GM23338 (cell line): ENCODE data around the gene CELSR1. TPM values are rescaled to one million over a fixed set of nuclear protein-coding genes. Genes with fewer than 3 reads are reported as not detected.
A peak's percentile ranks its signal among the peaks of the same experiment; 100 is the strongest.
"Not testable (repeated sequence)": the region's sequence is repeated elsewhere in the genome, so short reads cannot be mapped to it uniquely, and the experiment has no call there.

Source experiments
- ATAC-seq: fragments of 200-7000 bp; cut with Tn5 transposase; 3 replicates; pipeline ENCODE4 v1.9.1; 2020
- DNase-seq: peaks from one replicate; pipeline ENCODE4 v3.0.0-alpha.2; 2015; ENCODE audit warnings: low spot score
- H2AFZ ChIP-seq: fragments of 200-600 bp; sonication (generic); 2 replicates; pipeline ENCODE4 v1.8.0; 2016; ENCODE audit warnings: antibody characterized with exemption, mild to moderate bottlenecking, moderate library complexity
- H3F3A ChIP-seq: fragments of 200-600 bp; sonication (generic); replicated peaks from 2 replicates; pipeline ENCODE4 v1.8.0; 2017; ENCODE audit warnings: antibody characterized with exemption, mixed run types, low read depth
- H3K27ac ChIP-seq: fragments of 200-600 bp; sonication (generic); 2 replicates; pipeline ENCODE4 v1.6.1; 2016; ENCODE audit warnings: low read depth
- H3K27me3 ChIP-seq: fragments of 200-600 bp; sonication (generic); 2 replicates; pipeline ENCODE4 v1.8.0; 2016; ENCODE audit warnings: mild to moderate bottlenecking, mixed run types, moderate library complexity; ENCODE audit not compliant: insufficient read depth
- H3K36me3 ChIP-seq: fragments of 200-600 bp; sonication (generic); 2 replicates; pipeline ENCODE4 v1.8.0; 2016; ENCODE audit warnings: mild to moderate bottlenecking; ENCODE audit not compliant: insufficient read depth
- H3K4me1 ChIP-seq: fragments of 200-600 bp; sonication (generic); 2 replicates; pipeline ENCODE4 v1.8.0; 2016; ENCODE audit warnings: mild to moderate bottlenecking, moderate library complexity; ENCODE audit not compliant: insufficient read depth
- H3K4me2 ChIP-seq: fragments of 200-600 bp; sonication (generic); 2 replicates; pipeline ENCODE4 v1.7.1; 2017; ENCODE audit warnings: mixed run types
- H3K4me3 ChIP-seq: fragments of 200-600 bp; sonication (generic); 2 replicates; pipeline ENCODE4 v1.6.1; 2016; ENCODE audit warnings: mixed run types
- H3K79me2 ChIP-seq: fragments of 200-600 bp; sonication (generic); replicated peaks from 2 replicates; pipeline ENCODE4 v1.8.0; 2017; ENCODE audit warnings: mild to moderate bottlenecking; ENCODE audit not compliant: insufficient read depth
- H3K9me2 ChIP-seq: fragments of 200-600 bp; sonication (generic); 2 replicates; pipeline ENCODE4 v1.8.0; 2017; ENCODE audit not compliant: insufficient read depth
- H4K20me1 ChIP-seq: fragments of 200-600 bp; sonication (generic); replicated peaks from 2 replicates; pipeline ENCODE4 v1.8.0; 2017; ENCODE audit warnings: mild to moderate bottlenecking; ENCODE audit not compliant: insufficient read depth
- H3K27ac Mint-ChIP-seq: 2 replicates; pipeline ENCODE4 v1.8.0; 2020; ENCODE audit warnings: inconsistent platforms, mild to moderate bottlenecking, moderate library complexity, mixed read lengths
- H3K27me3 Mint-ChIP-seq: 3 replicates; pipeline ENCODE4 v1.8.0; 2022; ENCODE audit warnings: low read depth, mild to moderate bottlenecking, moderate library complexity, mixed read lengths, inconsistent platforms; ENCODE audit not compliant: insufficient read depth, poor library complexity
- H3K36me3 Mint-ChIP-seq: 3 replicates; pipeline ENCODE4 v1.8.0; 2021; ENCODE audit warnings: low read depth, mild to moderate bottlenecking, inconsistent platforms, moderate library complexity, mixed read lengths
- H3K4me1 Mint-ChIP-seq: 3 replicates; pipeline ENCODE4 v1.8.0; 2020; ENCODE audit warnings: mild to moderate bottlenecking, inconsistent platforms, mixed read lengths
- H3K4me3 Mint-ChIP-seq: 3 replicates; pipeline ENCODE4 v1.8.0; 2021; ENCODE audit warnings: moderate library complexity, mild to moderate bottlenecking, inconsistent platforms, mixed read lengths
- H3K9me3 Mint-ChIP-seq: 3 replicates; pipeline ENCODE4 v1.8.0; 2020; ENCODE audit warnings: moderate library complexity, mild to moderate bottlenecking, inconsistent platforms, mixed read lengths
- ETS1 ChIP-seq: IDR thresholded peaks from 2 replicates; pipeline ENCODE4 v1.6.1; 2016; ENCODE audit warnings: antibody characterized with exemption
- EZH2 ChIP-seq: fragments of 200-600 bp; sonication (generic); IDR thresholded peaks from one replicate; pipeline ENCODE4 v1.8.0; 2017; ENCODE audit warnings: antibody characterized with exemption, mild to moderate bottlenecking, low read depth; ENCODE audit not compliant: unreplicated experiment
- NANOG ChIP-seq: IDR thresholded peaks from 2 replicates; pipeline ENCODE4 v1.6.1; 2016; ENCODE audit warnings: antibody characterized with exemption, borderline replicate concordance
- STAT1 ChIP-seq: IDR thresholded peaks from one replicate; pipeline ENCODE4 v1.6.1; 2016; ENCODE audit warnings: antibody characterized with exemption; ENCODE audit not compliant: unreplicated experiment
- ZNF331 ChIP-seq: fragments of 250-450 bp; sonication (Bioruptor Pico); IDR thresholded peaks from 2 replicates; pipeline ENCODE4 v1.5.0; 2020; ENCODE audit warnings: low read depth, mild to moderate bottlenecking, moderate library complexity
- polyA plus RNA-seq: library from polyadenylated mRNA; unstranded; fragments of >200 nt; fragmentation: Nextera tagmentation; extraction: Ambion mirVana; gene quantifications from 2 replicates; pipeline ENCODE4 v1.2.1, GENCODE V29; 2016
- total RNA-seq: library from RNA; depleted of rRNA; stranded (reverse); fragments of >200 nt; shearing (Covaris generic); gene quantifications from 2 replicates; pipeline ENCODE4 v1.2.3, GENCODE V29; 2014
- TF ChIP-seq, protein P1 (sequence below), 2 experiments: fragments of 200-600 bp in 1 of 2; sonication (generic) in 1 of 2; conservative IDR thresholded peaks; 2 replicates each; pipeline versions ENCODE4 v1.5.1 to v1.6.1; 2016 to 2017; ENCODE audit warnings: antibody characterized with exemption in 2 of 2, low read depth in 2 of 2, mild to moderate bottlenecking in 2 of 2, moderate library complexity in 1 of 2
- TF ChIP-seq, protein P2 (sequence below): fragments of 250-450 bp; sonication (Bioruptor Pico); IDR thresholded peaks from 2 replicates; pipeline ENCODE4 v1.5.0; 2020; ENCODE audit warnings: mild to moderate bottlenecking, moderate library complexity

The CELSR1 gene
- total and polyA plus RNA-seq, 2 experiments from 2014 or later: 4.8 to 20.4 TPM

DNA sequence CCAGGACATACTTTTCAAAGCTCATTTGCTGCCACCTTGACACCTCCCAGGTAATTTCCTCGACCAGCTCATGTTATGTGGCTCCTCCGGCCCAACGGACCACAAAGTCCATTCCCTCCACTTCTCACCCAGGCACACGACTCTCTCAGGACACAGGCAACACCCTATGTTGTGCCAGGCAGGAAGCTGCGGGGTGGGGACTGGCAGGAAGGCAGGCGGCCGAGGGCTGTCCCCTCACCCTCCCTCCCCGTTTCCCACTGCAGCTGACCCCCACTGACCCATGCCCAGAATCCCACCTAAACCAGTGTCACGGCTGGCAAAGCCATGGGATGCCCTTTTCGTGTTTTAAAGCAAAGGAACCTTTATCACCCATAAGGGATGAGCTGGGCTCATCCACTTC is 20.8 kb downstream of the CELSR1 start (continued):
- TF ChIP-seq, protein P1, sequence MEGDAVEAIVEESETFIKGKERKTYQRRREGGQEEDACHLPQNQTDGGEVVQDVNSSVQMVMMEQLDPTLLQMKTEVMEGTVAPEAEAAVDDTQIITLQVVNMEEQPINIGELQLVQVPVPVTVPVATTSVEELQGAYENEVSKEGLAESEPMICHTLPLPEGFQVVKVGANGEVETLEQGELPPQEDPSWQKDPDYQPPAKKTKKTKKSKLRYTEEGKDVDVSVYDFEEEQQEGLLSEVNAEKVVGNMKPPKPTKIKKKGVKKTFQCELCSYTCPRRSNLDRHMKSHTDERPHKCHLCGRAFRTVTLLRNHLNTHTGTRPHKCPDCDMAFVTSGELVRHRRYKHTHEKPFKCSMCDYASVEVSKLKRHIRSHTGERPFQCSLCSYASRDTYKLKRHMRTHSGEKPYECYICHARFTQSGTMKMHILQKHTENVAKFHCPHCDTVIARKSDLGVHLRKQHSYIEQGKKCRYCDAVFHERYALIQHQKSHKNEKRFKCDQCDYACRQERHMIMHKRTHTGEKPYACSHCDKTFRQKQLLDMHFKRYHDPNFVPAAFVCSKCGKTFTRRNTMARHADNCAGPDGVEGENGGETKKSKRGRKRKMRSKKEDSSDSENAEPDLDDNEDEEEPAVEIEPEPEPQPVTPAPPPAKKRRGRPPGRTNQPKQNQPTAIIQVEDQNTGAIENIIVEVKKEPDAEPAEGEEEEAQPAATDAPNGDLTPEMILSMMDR (conservative IDR thresholded peaks at IDR 0.05; ENCODE audit: low read depth in 2 of 2): no peak

DNA sequence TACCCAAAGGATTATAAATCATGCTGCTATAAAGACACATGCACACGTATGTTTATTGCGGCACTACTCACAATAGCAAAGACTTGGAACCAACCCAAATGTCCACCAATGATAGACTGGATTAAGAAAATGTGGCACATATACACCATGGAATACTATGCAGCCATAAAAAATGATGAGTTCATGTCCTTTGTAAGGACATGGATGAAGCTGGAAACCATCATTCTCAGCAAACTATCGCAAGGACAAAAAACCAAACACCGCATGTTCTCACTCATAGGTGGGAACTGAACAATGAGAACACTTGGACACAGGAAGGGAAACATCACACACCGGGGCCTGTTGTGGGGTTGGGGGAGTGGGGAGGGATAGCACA is 21.3 kb downstream of the CELSR1 start:
- not testable (repeated sequence) for H3K4me1 ChIP-seq, H3K36me3 ChIP-seq, H2AFZ ChIP-seq, H3K4me2 ChIP-seq, H3F3A ChIP-seq, H3K9me3 Mint-ChIP-seq, ATAC-seq, H3K79me2 ChIP-seq, DNase-seq, H3K4me3 ChIP-seq, H3K36me3 Mint-ChIP-seq, H3K27me3 ChIP-seq, H3K27ac Mint-ChIP-seq, H3K9me2 ChIP-seq, H3K4me3 Mint-ChIP-seq, H4K20me1 ChIP-seq, H3K27me3 Mint-ChIP-seq, H3K27ac ChIP-seq
- H3K4me1 Mint-ChIP-seq: peaks cover 20% of the 10 kb centered on the region

DNA sequence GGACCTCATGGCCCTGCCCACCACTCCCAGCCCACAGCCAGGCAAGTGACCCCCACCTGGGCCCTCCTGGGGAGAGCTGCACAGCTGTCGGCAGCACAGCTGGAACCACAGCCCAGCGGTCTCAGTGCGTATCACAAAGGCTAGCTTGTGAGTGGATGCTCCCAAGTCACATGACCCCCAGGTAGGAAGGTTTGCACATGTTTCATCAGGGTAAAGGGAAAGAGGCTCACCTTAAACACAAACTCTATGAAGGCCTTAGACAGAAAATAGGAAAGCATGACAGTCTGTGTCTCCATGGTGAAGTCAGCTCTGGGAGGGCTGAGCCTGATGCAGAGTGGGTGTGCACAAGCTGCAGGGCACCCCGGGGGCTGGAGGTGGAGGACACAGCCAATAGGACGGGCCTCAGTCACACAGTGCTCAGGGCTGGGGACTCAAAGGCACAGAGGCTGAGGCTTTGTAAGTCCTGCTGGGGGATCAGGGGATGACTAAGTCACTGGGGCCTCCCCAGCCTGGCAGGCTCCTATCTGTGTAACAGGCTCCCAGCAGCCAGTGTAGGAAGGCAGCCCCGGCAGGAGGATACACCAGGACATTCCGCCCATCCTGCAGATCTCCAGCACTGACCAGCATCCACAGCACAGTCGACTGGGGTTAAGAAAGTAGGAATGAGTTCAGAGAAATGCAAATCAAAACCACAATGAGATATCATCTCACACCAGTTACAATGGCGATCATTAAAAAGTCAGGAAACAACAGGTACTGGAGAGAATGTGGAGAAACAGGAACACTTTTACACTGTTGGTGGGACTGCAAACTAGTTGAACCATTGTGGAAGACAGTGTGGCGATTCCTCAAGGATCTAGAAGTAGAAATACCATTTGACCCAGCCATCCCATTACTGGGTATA is 22.0 kb downstream of the CELSR1 start:
- no peak overlapping the region for H3K4me3 ChIP-seq
- Mint-ChIP-seq H3K27me3 (peaks cover 9% of the 10 kb centered on the region), H3K4me1 (peaks cover 23% of the 10 kb centered on the region), H3K36me3 (no peaks in the 10 kb centered on the region), H3K4me3 (no peak overlapping the region), H3K27ac (no peak overlapping the region; the same call in 1 of the 2 replicates), H3K9me3 (no peaks in the 10 kb centered on the region)
- DNase-seq: no peak
- no peaks in the 10 kb centered on the region for H3K27me3 ChIP-seq
- H3K36me3 ChIP-seq: no peaks in the 10 kb centered on the region
- 0 out of 2 replicates have a peak, but pooled peaks cover 3% of the 10 kb centered on the region for H3F3A ChIP-seq
- no peaks in the 10 kb centered on the region for H3K79me2 ChIP-seq
- no peak overlapping the region for H2AFZ ChIP-seq
- no peaks in the 10 kb centered on the region for H4K20me1 ChIP-seq
- no peak overlapping the region for H3K27ac ChIP-seq
- ATAC-seq: peak; percentile 18
- H3K9me2 ChIP-seq: no peaks in the 10 kb centered on the region
- no peak overlapping the region for H3K4me2 ChIP-seq
- H3K4me1 ChIP-seq: no peaks in the 10 kb centered on the region
- TF ChIP-seq NANOG (no peak), EZH2 (no peak), ETS1 (no peak), ZNF331 (CRISPR knock-in tag) (no peak), STAT1 (no peak)
- TF ChIP-seq, protein P2, sequence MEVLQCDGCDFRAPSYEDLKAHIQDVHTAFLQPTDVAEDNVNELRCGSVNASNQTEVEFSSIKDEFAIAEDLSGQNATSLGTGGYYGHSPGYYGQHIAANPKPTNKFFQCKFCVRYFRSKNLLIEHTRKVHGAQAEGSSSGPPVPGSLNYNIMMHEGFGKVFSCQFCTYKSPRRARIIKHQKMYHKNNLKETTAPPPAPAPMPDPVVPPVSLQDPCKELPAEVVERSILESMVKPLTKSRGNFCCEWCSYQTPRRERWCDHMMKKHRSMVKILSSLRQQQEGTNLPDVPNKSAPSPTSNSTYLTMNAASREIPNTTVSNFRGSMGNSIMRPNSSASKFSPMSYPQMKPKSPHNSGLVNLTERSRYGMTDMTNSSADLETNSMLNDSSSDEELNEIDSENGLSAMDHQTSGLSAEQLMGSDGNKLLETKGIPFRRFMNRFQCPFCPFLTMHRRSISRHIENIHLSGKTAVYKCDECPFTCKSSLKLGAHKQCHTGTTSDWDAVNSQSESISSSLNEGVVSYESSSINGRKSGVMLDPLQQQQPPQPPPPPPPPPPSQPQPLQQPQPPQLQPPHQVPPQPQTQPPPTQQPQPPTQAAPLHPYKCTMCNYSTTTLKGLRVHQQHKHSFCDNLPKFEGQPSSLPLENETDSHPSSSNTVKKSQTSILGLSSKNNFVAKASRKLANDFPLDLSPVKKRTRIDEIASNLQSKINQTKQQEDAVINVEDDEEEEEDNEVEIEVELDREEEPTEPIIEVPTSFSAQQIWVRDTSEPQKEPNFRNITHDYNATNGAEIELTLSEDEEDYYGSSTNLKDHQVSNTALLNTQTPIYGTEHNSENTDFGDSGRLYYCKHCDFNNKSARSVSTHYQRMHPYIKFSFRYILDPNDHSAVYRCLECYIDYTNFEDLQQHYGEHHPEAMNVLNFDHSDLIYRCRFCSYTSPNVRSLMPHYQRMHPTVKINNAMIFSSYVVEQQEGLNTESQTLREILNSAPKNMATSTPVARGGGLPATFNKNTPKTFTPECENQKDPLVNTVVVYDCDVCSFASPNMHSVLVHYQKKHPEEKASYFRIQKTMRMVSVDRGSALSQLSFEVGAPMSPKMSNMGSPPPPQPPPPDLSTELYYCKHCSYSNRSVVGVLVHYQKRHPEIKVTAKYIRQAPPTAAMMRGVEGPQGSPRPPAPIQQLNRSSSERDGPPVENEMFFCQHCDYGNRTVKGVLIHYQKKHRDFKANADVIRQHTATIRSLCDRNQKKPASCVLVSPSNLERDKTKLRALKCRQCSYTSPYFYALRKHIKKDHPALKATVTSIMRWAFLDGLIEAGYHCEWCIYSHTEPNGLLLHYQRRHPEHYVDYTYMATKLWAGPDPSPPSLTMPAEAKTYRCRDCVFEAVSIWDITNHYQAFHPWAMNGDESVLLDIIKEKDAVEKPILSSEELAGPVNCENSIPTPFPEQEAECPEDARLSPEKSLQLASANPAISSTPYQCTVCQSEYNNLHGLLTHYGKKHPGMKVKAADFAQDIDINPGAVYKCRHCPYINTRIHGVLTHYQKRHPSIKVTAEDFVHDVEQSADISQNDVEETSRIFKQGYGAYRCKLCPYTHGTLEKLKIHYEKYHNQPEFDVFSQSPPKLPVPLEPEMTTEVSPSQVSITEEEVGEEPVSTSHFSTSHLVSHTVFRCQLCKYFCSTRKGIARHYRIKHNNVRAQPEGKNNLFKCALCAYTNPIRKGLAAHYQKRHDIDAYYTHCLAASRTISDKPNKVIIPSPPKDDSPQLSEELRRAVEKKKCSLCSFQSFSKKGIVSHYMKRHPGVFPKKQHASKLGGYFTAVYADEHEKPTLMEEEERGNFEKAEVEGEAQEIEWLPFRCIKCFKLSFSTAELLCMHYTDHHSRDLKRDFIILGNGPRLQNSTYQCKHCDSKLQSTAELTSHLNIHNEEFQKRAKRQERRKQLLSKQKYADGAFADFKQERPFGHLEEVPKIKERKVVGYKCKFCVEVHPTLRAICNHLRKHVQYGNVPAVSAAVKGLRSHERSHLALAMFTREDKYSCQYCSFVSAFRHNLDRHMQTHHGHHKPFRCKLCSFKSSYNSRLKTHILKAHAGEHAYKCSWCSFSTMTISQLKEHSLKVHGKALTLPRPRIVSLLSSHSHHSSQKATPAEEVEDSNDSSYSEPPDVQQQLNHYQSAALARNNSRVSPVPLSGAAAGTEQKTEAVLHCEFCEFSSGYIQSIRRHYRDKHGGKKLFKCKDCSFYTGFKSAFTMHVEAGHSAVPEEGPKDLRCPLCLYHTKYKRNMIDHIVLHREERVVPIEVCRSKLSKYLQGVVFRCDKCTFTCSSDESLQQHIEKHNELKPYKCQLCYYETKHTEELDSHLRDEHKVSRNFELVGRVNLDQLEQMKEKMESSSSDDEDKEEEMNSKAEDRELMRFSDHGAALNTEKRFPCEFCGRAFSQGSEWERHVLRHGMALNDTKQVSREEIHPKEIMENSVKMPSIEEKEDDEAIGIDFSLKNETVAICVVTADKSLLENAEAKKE (CRISPR knock-in tag): no peak
- TF ChIP-seq, protein P1 (conservative IDR thresholded peaks at IDR 0.05; ENCODE audit: low read depth in 2 of 2): no peak
